SU-DHL-6 (cell line): ENCODE data around the gene GP2.

Experiments used
- H2AFZ ChIP-seq: fragments of 200-600 bp; sonication (generic); 2 replicates; pipeline ENCODE4 v1.6.1; 2014; ENCODE audit warnings: low read depth, mild to moderate bottlenecking, moderate library complexity, mixed read lengths, antibody characterized with exemption, low read length; ENCODE audit not compliant: severe bottlenecking
- H3F3A ChIP-seq: fragments of 200-600 bp; shearing (Covaris generic); 2 replicates; pipeline ENCODE4 v1.6.0; 2016; ENCODE audit warnings: antibody characterized with exemption, mild to moderate bottlenecking; ENCODE audit not compliant: insufficient read depth
- H3K27ac ChIP-seq: fragments of 200-600 bp; sonication (generic); 2 replicates; pipeline ENCODE4 v1.5.1; 2016; ENCODE audit warnings: low read depth, mild to moderate bottlenecking, low read length, moderate library complexity, mixed read lengths
- H3K27me3 ChIP-seq: fragments of 200-600 bp; sonication (generic), shearing (Covaris generic); 2 replicates; pipeline ENCODE4 v1.6.0; 2014; ENCODE audit warnings: mild to moderate bottlenecking, low read length
- H3K36me3 ChIP-seq: fragments of 200-600 bp; sonication (generic); 2 replicates; pipeline ENCODE4 v1.6.1; 2014; ENCODE audit warnings: mild to moderate bottlenecking, low read length, mixed read lengths
- H3K4me2 ChIP-seq: fragments of 300-600, 200-600 bp; shearing (Covaris generic), sonication (generic); 2 replicates; pipeline ENCODE4 v1.6.0; 2014; ENCODE audit warnings: low read length, low read depth, mild to moderate bottlenecking; ENCODE audit not compliant: poor library complexity, severe bottlenecking
- H3K4me3 ChIP-seq: fragments of 200-600 bp; sonication (generic); 2 replicates; pipeline ENCODE4 v1.5.1; 2014; ENCODE audit warnings: antibody characterized with exemption, low read length, mild to moderate bottlenecking, mixed read lengths; ENCODE audit not compliant: insufficient read depth, poor library complexity, severe bottlenecking
- H3K79me2 ChIP-seq: fragments of 200-600 bp; sonication (generic); 2 replicates; pipeline ENCODE4 v1.6.1; 2014; ENCODE audit warnings: mild to moderate bottlenecking, low read length, moderate library complexity; ENCODE audit not compliant: insufficient read depth
- H3K9ac ChIP-seq: fragments of 200-600 bp; sonication (generic); 2 replicates; pipeline ENCODE4 v1.7.0; 2014; ENCODE audit warnings: mild to moderate bottlenecking, low read length
- H3K9me2 ChIP-seq: fragments of 200-600 bp; sonication (generic); replicated peaks from 2 replicates; pipeline ENCODE4 v1.6.1; 2014; ENCODE audit warnings: low read length; ENCODE audit not compliant: insufficient read depth
- H3K9me3 ChIP-seq: fragments of 200-600 bp; sonication (generic); 2 replicates; pipeline ENCODE4 v1.6.1; 2014; ENCODE audit warnings: low read length, mixed read lengths; ENCODE audit not compliant: insufficient read depth
- H4K20me1 ChIP-seq: fragments of 200-600 bp; sonication (generic); 2 replicates; pipeline ENCODE4 v1.6.1; 2014; ENCODE audit warnings: low read depth, mild to moderate bottlenecking, antibody characterized with exemption, low read length, moderate library complexity, mixed read lengths
- CTCF ChIP-seq: fragments of 200-600 bp; sonication (generic); IDR thresholded peaks from one replicate; pipeline ENCODE4 v1.5.1; 2017; ENCODE audit warnings: antibody characterized with exemption, mild to moderate bottlenecking, low read length, moderate library complexity; ENCODE audit not compliant: insufficient read depth, poor library complexity, severe bottlenecking
- EZH2phosphoT487 ChIP-seq: fragments of 200-600 bp; sonication (generic), shearing (Covaris generic); conservative IDR thresholded peaks from 2 replicates; pipeline ENCODE4 v1.6.1; 2018; ENCODE audit warnings: mild to moderate bottlenecking, antibody characterized with exemption, low read length, moderate library complexity, mixed read lengths

Gene GP2

DNA sequence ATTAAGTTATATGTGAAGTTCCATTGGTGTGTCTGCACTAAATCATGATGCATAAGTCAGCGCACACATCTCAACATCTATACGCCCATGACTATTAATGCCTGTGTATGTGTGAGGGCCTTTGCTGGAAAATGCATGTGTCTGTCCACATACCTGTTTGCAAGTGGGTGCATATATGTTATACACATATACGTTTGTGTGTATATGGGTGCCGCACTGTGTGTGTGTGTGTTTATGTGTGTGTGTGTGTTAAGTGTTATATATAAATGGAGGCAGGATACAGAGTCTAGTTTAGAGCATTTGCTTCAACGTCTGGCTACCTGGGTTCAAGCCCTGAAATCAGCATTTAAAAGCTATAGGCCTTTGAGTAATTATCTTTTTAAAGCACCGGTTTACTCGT is 19.5 kb downstream of the GP2 start:
- Histone ChIP-seq H3K9me3 (no peaks in the 10 kb centered on the region), H3K9me2 (no peaks in the 10 kb centered on the region), H3K27ac (no peak overlapping the region), H3K9ac (no peak overlapping the region), H2AFZ (no peak overlapping the region), H3K4me2 (no peak overlapping the region), H3K36me3 (no peaks in the 10 kb centered on the region), H4K20me1 (no peaks in the 10 kb centered on the region), H3F3A (no peaks in the 10 kb centered on the region), H3K27me3 (no peaks in the 10 kb centered on the region), H3K4me3 (no peak overlapping the region), H3K79me2 (no peaks in the 10 kb centered on the region)
- TF ChIP-seq EZH2phosphoT487 = no peak
- no peak for TF ChIP-seq CTCF

DNA sequence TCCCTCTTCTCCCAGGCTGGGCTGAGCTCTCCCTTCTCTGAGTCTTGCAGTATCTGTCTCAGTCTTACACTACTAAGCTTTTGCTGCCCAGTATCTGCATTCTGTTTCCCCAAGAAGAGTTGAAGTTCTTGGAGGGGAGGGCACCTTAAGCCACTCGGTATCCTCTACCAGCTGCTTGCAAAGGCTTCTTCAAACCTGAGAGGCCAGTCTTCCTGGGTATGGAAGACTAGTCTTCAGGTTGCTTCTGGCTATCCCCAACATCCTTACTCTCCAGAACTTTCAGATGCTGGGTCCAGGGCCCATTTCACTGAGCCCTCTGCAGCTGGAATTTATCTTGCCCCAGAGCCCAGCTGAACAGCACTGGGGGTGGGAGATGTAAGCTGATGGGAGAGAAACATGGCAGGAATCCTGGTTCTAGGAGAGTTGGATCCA is 20.1 kb downstream of the GP2 start:
- H3K9ac ChIP-seq = no peak overlapping the region
- no peaks in the 10 kb centered on the region for H3K36me3 ChIP-seq
- H3K27ac ChIP-seq = no peak overlapping the region
- H2AFZ ChIP-seq = no peak overlapping the region
- no peaks in the 10 kb centered on the region for H3K79me2 ChIP-seq
- H3K9me2 ChIP-seq = no peaks in the 10 kb centered on the region
- H3K4me3 ChIP-seq = no peak overlapping the region
- H4K20me1 ChIP-seq = no peaks in the 10 kb centered on the region
- TF ChIP-seq EZH2phosphoT487 (no peak), CTCF (no peak)
- no peak overlapping the region for H3K4me2 ChIP-seq
- H3K27me3 ChIP-seq = no peaks in the 10 kb centered on the region
- no peaks in the 10 kb centered on the region for H3F3A ChIP-seq
- no peaks in the 10 kb centered on the region for H3K9me3 ChIP-seq

DNA sequence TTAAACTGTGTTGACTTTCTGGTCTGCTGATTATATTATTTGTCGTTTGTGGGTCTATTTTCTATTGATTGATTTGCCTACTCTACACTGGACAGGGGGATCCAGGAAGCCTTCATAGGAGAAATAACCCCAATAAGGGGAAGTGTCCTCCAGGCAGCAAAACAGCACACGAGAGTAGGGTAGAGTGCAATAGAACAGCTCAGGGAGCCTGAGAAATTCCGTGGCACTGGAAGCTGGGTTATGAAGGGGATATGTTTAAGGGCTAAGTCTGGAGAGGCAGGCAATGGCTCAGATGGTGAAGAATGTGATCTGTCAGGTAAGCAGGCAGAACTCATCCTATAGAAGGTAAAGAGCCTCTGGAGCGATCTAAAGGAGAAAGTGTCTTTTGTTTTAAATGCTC is 20.9 kb downstream of the GP2 start:
- Histone ChIP-seq H2AFZ (no peak overlapping the region), H3K9ac (no peak overlapping the region), H3K27me3 (no peaks in the 10 kb centered on the region), H3K9me2 (no peaks in the 10 kb centered on the region), H4K20me1 (no peaks in the 10 kb centered on the region), H3K9me3 (no peaks in the 10 kb centered on the region), H3K79me2 (no peaks in the 10 kb centered on the region), H3K4me2 (no peak overlapping the region), H3K36me3 (no peaks in the 10 kb centered on the region), H3K4me3 (no peak overlapping the region), H3K27ac (no peak overlapping the region), H3F3A (no peaks in the 10 kb centered on the region)
- no peak for TF ChIP-seq EZH2phosphoT487
- TF ChIP-seq CTCF = no peak

DNA sequence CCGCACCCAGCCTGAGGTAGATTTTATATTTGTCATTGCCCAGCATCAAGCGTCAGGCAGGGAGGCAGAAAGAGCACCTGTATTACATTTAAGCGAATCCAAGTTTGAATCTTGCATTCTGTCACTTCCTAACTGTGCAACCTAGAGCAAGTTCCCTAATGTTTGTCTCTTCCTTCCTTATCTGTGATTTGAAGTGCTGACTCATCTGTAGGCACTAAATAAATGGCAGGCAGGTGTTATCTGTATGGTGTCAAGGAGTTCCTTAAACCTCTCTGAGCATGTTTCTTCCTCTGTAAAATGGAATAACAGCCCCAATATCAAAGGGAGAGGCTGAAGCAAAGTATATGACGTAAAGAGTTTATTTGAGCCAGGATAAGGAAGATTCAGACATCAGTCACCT is 24.3 kb downstream of the GP2 start:
- Histone ChIP-seq H3K79me2 (no peaks in the 10 kb centered on the region), H4K20me1 (no peaks in the 10 kb centered on the region), H3K27ac (no peak overlapping the region), H3K9ac (no peak overlapping the region), H3K27me3 (no peaks in the 10 kb centered on the region), H3K4me2 (no peak overlapping the region), H3K4me3 (no peak overlapping the region), H3K9me2 (no peaks in the 10 kb centered on the region), H3K36me3 (no peaks in the 10 kb centered on the region), H3K9me3 (no peaks in the 10 kb centered on the region), H2AFZ (no peak overlapping the region), H3F3A (no peaks in the 10 kb centered on the region)
- TF ChIP-seq CTCF (no peak), EZH2phosphoT487 (no peak)
